Stimulated activated naive CD8-positive, alpha-beta T cell treated with anti-CD3 and anti-CD28 coated beads, Interleukin-15, amount 100 ng/mL, for 72 hours (primary cell): ENCODE measurements around the gene DPT.

Source experiments
- ATAC-seq: fragments of 150-1000 bp; cut with Tn5 transposase; 2 replicates; pipeline ENCODE4 v1.10.0; 2021; ENCODE audit warnings: mild to moderate bottlenecking, moderate library complexity
- DNase-seq, 2 donors: peaks; one replicate each; pipeline ENCODE4 v3.0.0; 2021 to 2022
- H3K27ac Mint-ChIP-seq, 2 donors: one replicate each; pipeline ENCODE4 v1.8.0; 2022; ENCODE audit warnings: mild to moderate bottlenecking in 2 of 2, mixed read lengths in 2 of 2, moderate library complexity in 2 of 2
- H3K27me3 Mint-ChIP-seq: one replicate; pipeline ENCODE4 v1.8.0; 2022; ENCODE audit warnings: mixed read lengths
- H3K4me1 Mint-ChIP-seq: one replicate; pipeline ENCODE4 v1.8.0; 2022; ENCODE audit warnings: mild to moderate bottlenecking, mixed read lengths
- H3K4me3 Mint-ChIP-seq, 2 donors: one replicate each; pipeline ENCODE4 v1.8.0; 2022; ENCODE audit warnings: mild to moderate bottlenecking in 2 of 2, mixed read lengths in 2 of 2, moderate library complexity in 1 of 2
- H3K9me3 Mint-ChIP-seq, 2 donors: one replicate each; pipeline ENCODE4 v1.8.0; 2022; ENCODE audit warnings: mixed read lengths in 2 of 2

Gene DPT

GRCh38 chr1:168693872-168694238, 35.2 kb downstream of the DPT start:
- no peaks in the 10 kb centered on the region for H3K9me3 Mint-ChIP-seq
- no peak overlapping the region for H3K4me3 Mint-ChIP-seq
- H3K27me3 Mint-ChIP-seq = peaks cover 6% of the 10 kb centered on the region
- no peak overlapping the region for H3K27ac Mint-ChIP-seq
- H3K4me1 Mint-ChIP-seq = no peaks in the 10 kb centered on the region
- DNase-seq (no peak), ATAC-seq (no peak)

DNA sequence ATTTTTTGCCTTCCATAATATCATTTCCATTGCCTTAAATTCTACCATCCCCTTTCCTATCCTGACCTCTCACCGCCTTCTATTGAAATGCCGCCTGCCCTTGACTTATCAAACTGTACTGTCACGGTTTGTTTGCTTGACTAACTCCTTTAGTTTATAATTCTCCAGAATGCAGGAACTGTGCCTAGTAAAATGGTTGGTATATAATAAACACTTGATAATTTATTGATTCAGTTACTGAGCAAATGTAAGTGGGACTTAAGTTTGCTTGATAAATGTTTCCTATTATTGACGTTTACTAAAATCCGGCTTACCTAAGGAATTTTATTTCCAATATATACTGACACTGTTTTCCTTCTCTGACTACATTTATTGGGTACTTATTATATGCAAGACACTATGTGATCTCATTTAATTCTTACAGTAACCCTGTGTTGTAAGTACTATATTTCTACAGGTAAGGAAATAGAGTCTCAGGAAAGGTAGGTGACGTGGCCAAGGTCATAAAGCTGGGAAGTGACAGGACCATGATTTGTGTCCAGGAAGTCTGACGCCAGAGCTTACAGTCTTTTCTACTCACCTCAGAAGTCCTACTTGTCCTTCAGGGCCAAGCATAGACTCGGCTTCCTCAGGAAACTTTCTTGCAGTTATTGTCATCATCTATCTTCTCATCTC, 35.7 kb downstream of the DPT start:
- ATAC-seq = no peak
- no peaks in the 10 kb centered on the region for H3K4me1 Mint-ChIP-seq
- H3K27me3 Mint-ChIP-seq = peaks cover 6% of the 10 kb centered on the region
- H3K9me3 Mint-ChIP-seq = no peaks in the 10 kb centered on the region
- no peak overlapping the region for H3K4me3 Mint-ChIP-seq
- no peak overlapping the region for H3K27ac Mint-ChIP-seq
- DNase-seq = no peak

GRCh38 chr1:168692472-168692871, 36.5 kb downstream of the DPT start:
- Mint-ChIP-seq H3K27me3 (peaks cover 6% of the 10 kb centered on the region), H3K9me3 (no peaks in the 10 kb centered on the region), H3K27ac (no peak overlapping the region), H3K4me1 (no peaks in the 10 kb centered on the region), H3K4me3 (no peak overlapping the region)
- no peak for DNase-seq
- no peak for ATAC-seq

DNA sequence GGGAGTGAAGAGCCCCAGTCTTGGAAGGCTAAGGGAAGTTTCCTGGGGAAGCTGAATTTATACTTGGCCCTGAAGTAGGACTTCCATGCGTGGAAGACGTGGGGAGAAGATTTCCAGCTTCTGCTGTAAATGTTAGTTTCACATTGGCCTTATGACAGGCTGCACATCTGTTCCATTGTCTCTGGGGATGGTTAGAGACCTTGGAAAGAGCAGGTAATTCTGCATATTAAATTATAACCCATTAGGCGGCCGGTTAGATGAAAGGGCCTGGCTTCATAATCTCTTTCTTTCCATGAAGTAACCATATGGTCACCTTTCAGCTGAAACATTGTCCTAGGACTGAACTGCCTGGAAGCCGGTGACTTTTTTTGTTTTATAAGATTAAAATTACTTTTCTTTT, 37.5 kb downstream of the DPT start:
- ATAC-seq (no peak), DNase-seq (no peak)
- no peaks in the 10 kb centered on the region for H3K9me3 Mint-ChIP-seq
- H3K4me3 Mint-ChIP-seq = no peak overlapping the region
- peaks cover 6% of the 10 kb centered on the region for H3K27me3 Mint-ChIP-seq
- H3K4me1 Mint-ChIP-seq = no peaks in the 10 kb centered on the region
- H3K27ac Mint-ChIP-seq = no peak overlapping the region

DNA sequence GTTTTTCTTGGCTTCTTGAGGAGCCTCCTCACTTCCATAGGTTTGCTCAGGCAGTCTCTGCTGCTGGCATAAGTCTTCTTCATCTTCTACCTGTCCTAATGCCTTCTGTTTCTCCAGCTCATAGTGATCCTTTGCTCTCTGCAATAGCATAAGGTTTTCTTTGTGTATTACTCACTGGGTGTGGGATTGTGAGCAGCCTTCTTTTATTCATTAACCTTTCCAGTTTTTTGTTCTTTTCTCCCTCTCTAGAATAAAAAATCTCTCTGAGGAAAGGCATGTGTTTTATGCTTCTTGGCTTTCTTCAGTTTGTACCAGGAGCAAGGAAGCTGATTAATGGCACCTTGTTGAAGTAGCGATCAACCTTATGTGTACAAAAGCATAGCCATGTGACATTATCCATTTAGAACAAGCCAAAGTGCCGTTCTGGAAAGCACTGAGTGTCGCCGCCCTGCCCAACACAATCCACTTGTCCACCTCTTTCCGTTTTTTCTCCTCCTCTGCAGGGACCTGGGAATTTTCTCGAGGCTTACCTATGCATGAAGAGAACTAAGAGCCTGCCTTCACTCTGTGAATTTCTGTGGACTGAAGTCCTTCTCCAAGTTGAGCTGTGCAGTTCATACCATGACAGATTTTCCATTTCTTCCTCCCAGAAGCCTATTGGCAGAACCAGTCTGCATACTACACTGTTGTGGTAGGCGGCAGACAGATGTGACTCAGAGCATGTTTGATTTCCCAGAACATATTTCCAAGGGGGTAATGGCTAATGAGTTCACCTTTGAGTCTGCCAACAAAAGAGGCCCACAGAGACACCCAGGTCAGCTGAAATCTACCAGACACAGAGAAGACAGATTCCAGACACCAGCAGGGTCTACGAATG, 39.0 kb downstream of the DPT start:
- DNase-seq (no peak), ATAC-seq (no peak)
- Mint-ChIP-seq H3K4me3 (no peak overlapping the region), H3K4me1 (no peaks in the 10 kb centered on the region), H3K9me3 (no peaks in the 10 kb centered on the region), H3K27ac (no peak overlapping the region), H3K27me3 (peaks cover 6% of the 10 kb centered on the region)

DNA sequence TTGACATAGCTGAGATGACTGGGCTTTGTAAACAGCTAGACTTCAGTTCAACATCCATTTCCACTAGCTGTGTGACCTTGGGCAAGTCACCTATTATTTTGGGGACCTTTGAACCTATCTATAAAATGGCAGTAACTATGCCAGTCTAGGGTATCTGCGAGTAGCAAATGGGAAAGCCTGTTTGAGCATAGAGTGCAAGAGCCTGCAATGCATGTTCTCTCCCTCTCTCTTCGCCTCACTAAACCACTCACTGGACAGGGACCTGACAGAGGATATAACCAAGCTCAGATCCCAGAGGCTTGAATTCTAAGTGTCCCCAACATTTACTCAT, 39.7 kb downstream of the DPT start:
- H3K4me1 Mint-ChIP-seq = no peaks in the 10 kb centered on the region
- DNase-seq = no peak
- no peak for ATAC-seq
- H3K27ac Mint-ChIP-seq = no peak overlapping the region
- peaks cover 0 to 3% of the 10 kb centered on the region in 2 donors for H3K9me3 Mint-ChIP-seq
- no peak overlapping the region for H3K4me3 Mint-ChIP-seq
- H3K27me3 Mint-ChIP-seq = peaks cover 6% of the 10 kb centered on the region

- peaks cover 0 to 4% of the 10 kb centered on the region in 2 donors for H3K9me3 Mint-ChIP-seq
- DNase-seq (no peak), ATAC-seq (no peak)
- no peak overlapping the region for H3K27ac Mint-ChIP-seq
- no peaks in the 10 kb centered on the region for H3K4me1 Mint-ChIP-seq
- no peak overlapping the region for H3K4me3 Mint-ChIP-seq
- peaks cover 6% of the 10 kb centered on the region for H3K27me3 Mint-ChIP-seq
These were observed 40.2 kb downstream of the DPT start for GRCh38 chr1:168688644-168689326.

GRCh38 chr1:168687816-168688215, 41.2 kb downstream of the DPT start:
- Mint-ChIP-seq H3K9me3 (peaks cover 5 to 6% of the 10 kb centered on the region in 2 donors), H3K4me1 (no peaks in the 10 kb centered on the region), H3K27ac (no peak overlapping the region), H3K27me3 (peaks cover 6% of the 10 kb centered on the region), H3K4me3 (no peak overlapping the region)
- DNase-seq = no peak
- no peak for ATAC-seq

GRCh38 chr1:168686666-168687065, 42.3 kb downstream of the DPT start:
- no peak overlapping the region for H3K4me3 Mint-ChIP-seq

DNA sequence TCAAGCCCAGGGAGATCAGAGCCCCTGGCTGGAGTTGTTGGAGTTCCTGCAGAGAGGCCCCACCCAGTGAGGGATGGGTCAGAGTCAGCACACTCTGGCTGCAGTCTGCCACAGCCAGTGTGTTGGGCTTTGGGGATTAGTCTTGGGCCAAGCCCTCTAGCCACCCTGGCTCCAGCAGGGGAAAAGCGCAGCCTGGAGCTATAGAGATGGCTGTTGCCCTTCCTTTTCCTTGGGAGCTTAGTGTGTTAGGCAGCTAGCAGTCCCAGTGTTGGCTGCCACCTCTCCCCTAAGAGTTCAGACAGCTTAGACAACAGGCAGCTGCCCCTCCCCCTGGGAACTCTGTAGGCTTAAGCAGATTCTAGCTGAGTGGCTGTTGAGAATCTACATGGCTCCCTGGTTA, 45.1 kb downstream of the DPT start:
- DNase-seq (no peak), ATAC-seq (no peak)
- Mint-ChIP-seq H3K4me3 (no peak overlapping the region), H3K27ac (no peak overlapping the region), H3K27me3 (no peaks in the 10 kb centered on the region), H3K9me3 (peaks cover 24 to 28% of the 10 kb centered on the region in 2 donors), H3K4me1 (no peaks in the 10 kb centered on the region)

More at GRCh38 chr1:168686666-168687065, 42.3 kb downstream of the DPT start:
- DNase-seq (no peak), ATAC-seq (no peak)
- Mint-ChIP-seq H3K9me3 (peaks cover 13 to 14% of the 10 kb centered on the region in 2 donors), H3K4me1 (no peaks in the 10 kb centered on the region), H3K27ac (no peak overlapping the region), H3K27me3 (peaks cover 6% of the 10 kb centered on the region)

DNA sequence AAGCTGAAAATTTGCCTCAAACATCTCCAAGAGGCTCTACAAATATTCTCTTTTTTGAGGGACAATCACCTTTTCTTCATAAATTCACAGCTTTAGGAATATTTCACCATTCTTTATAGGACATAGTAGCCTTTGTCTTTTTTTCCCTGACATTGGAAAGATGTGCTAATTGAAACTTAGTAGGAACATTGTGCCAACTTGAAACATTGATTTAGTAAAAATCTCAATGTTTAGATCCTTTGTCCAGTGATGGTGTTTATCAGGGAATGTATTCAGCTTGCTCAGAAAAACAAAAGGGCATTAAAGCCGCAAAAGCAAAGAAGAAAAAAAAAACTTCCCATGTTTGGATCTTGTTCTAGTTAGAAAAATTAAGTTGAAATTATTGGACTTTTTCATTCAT, 52.1 kb downstream of the DPT start:
- DNase-seq = no peak

GRCh38 chr1:168676029-168676812, 52.8 kb downstream of the DPT start:
- no peak for DNase-seq
- ATAC-seq = no peak
- Mint-ChIP-seq H3K4me1 (no peaks in the 10 kb centered on the region), H3K27ac (no peak overlapping the region), H3K4me3 (no peak overlapping the region), H3K27me3 (no peaks in the 10 kb centered on the region), H3K9me3 (peaks cover 7 to 14% of the 10 kb centered on the region in 2 donors)

More for the DNA sequence above, 52.1 kb downstream of the DPT start:
- H3K4me3 Mint-ChIP-seq = no peak overlapping the region
- H3K27ac Mint-ChIP-seq = no peak overlapping the region
- no peaks in the 10 kb centered on the region for H3K27me3 Mint-ChIP-seq
- peaks cover 13 to 16% of the 10 kb centered on the region in 2 donors for H3K9me3 Mint-ChIP-seq
- H3K4me1 Mint-ChIP-seq = no peaks in the 10 kb centered on the region
- ATAC-seq = no peak

GRCh38 chr1:168673974-168674683, 54.9 kb downstream of the DPT start:
- H3K4me3 Mint-ChIP-seq = no peak overlapping the region
- no peaks in the 10 kb centered on the region for H3K27me3 Mint-ChIP-seq
- ATAC-seq = no peak
- peaks cover 0 to 14% of the 10 kb centered on the region in 2 donors for H3K9me3 Mint-ChIP-seq
- no peak overlapping the region for H3K27ac Mint-ChIP-seq
- H3K4me1 Mint-ChIP-seq = no peaks in the 10 kb centered on the region
- DNase-seq = no peak

- ATAC-seq (no peak), DNase-seq (no peak)
- Mint-ChIP-seq H3K9me3 (peaks cover 0 to 14% of the 10 kb centered on the region in 2 donors), H3K27me3 (no peaks in the 10 kb centered on the region), H3K4me1 (no peaks in the 10 kb centered on the region), H3K4me3 (no peak overlapping the region), H3K27ac (no peak overlapping the region)
These were observed 56.7 kb downstream of the DPT start for GRCh38 chr1:168672278-168672677.

DNA sequence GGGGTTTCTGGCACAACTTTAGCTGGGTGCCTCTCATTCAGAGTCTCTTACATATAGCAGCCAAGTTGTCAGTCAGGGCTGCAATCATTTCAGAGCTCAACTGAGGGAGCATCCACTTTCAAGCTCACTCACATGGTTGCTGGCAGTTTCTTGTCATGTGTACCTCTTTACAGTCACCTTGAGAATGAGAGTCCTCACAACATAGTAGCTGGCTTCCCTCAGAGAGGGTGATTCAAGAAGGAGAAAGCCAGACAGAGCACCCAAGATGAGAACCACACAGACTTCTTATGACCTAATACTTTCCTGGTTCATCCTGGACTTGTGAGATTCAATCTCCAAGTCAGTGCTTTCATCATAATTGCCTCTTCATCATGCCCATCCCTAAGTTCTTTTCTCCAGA, 57.2 kb downstream of the DPT start:
- Mint-ChIP-seq H3K4me3 (no peak overlapping the region), H3K27me3 (no peaks in the 10 kb centered on the region), H3K27ac (no peak overlapping the region), H3K9me3 (peaks cover 0 to 14% of the 10 kb centered on the region in 2 donors), H3K4me1 (no peaks in the 10 kb centered on the region)
- peak; percentile 46 for ATAC-seq
- no peak for DNase-seq
